Measurements from ENCODE around the gene NOXO1. TPM values are rescaled to one million over a fixed set of nuclear protein-coding genes. Genes with fewer than 3 reads are reported as not detected.

Gene NOXO1
- total RNA-seq (1 to 10 TPM in 1 of 5 experiments, under 1 TPM in 4; 0.24 to 1.3 (median 0.79) TPM), polyA plus RNA-seq (under 1 TPM; 0.17 to 0.29 TPM), total RNA-seq (0.81 reads per million)

GRCh38 chr16:1981398-1981836 lies at the start of gene NOXO1:
NOXO1 (minus strand) TSS chr16:1981469; CDS start chr16:1981179, 290 bp downstream.
- Mint-ChIP-seq H3K27ac (no peak within 1 kb of the TSS), H3K4me3 (peak within 1 kb of the TSS in 7 of 10 donors; percentile 23 to 83 (median 49)), H3K4me1 (peaks cover 0 to 26% (median 14%) of the 10 kb centered on the region in 7 donors), H3K36me3 (peaks cover 0 to 9% (median 6%) of the 10 kb centered on the region in 5 donors), H3K9me3 (no peaks in the 10 kb centered on the region), H3K27me3 (peaks cover 1 to 32% (median 8%) of the 10 kb centered on the region in 5 donors)
- Histone ChIP-seq H3K27ac (ENCODE audit: low read depth, low read length) (no peak within 1 kb of the TSS), H3K4me1 (ENCODE audit: control insufficient read depth in 2 of 2, insufficient read depth in 2 of 2, low read length in 2 of 2) (peaks cover 0 to 13% of the 10 kb centered on the region in 2 donors), H3K4me3 (ENCODE audit: low read length) (no peak within 1 kb of the TSS), H3K9me3 (ENCODE audit: control insufficient read depth in 2 of 3, low read length in 3 of 3) (no peaks in the 10 kb centered on the region), H3K27me3 (ENCODE audit: control insufficient read depth in 2 of 2, insufficient read depth in 2 of 2, low read length in 2 of 2) (peaks cover 0 to 3% of the 10 kb centered on the region in 2 donors), H3K36me3 (ENCODE audit: control insufficient read depth in 2 of 3, insufficient read depth in 3 of 3, low read length in 3 of 3) (peaks cover 0 to 35% (median 0%) of the 10 kb centered on the region in 3 experiments)
- no peak for DNase-seq
- CTCF ChIA-PET: no interaction called here
- intact Hi-C loops (cut with micrococcal nuclease): no loop called here
- ATAC-seq: no peak
- POLR2A ChIA-PET: interaction anchor here (1.1 to 11.4 kb wide), 4 partner anchors 10 to 20 kb away, joined by 4 to 61 read pairs (median 22); partner anchors contain the start of genes RPS2 and TBL3

- ATAC-seq: no peak
- Mint-ChIP-seq H3K9me3 (no peaks in the 10 kb centered on the region), H3K36me3 (no peaks in the 10 kb centered on the region), H3K27ac (no peak overlapping the region), H3K4me3 (no peak overlapping the region), H3K27me3 (peaks cover 0 to 26% (median 0%) of the 10 kb centered on the region in 5 donors), H3K4me1 (peaks cover 0 to 17% (median 10%) of the 10 kb centered on the region in 7 donors)
- no peaks in the 10 kb centered on the region for H3K36me3 ChIP-seq (ENCODE audit: control insufficient read depth in 2 of 3, insufficient read depth in 3 of 3, low read length in 3 of 3)
- no peak overlapping the region for H3K4me3 ChIP-seq (ENCODE audit: low read length)
- ChIA-PET CTCF (no interaction called here), POLR2A (interaction anchor here (0.5 kb wide), 1 partner anchor 107 kb away, joined by 3 read pairs; no protein-coding TSS in a partner anchor)
- H3K27ac ChIP-seq (ENCODE audit: low read depth, low read length): no peak overlapping the region
- intact Hi-C loops (cut with micrococcal nuclease): no loop called here
- peaks cover 3 to 5% of the 10 kb centered on the region in 2 donors for H3K4me1 ChIP-seq (ENCODE audit: control insufficient read depth in 2 of 2, insufficient read depth in 2 of 2, low read length in 2 of 2)
- H3K9me3 ChIP-seq (ENCODE audit: control insufficient read depth in 2 of 3, low read length in 3 of 3): no peaks in the 10 kb centered on the region
- DNase-seq: no peak
- H3K27me3 ChIP-seq (ENCODE audit: control insufficient read depth in 2 of 2, insufficient read depth in 2 of 2, low read length in 2 of 2): no peaks in the 10 kb centered on the region
Observed at GRCh38 chr16:2030036-2030435, 48.8 kb upstream of the NOXO1 start.

- H3K9me3 ChIP-seq (ENCODE audit: control insufficient read depth in 2 of 3, low read length in 3 of 3): no peaks in the 10 kb centered on the region
- no peaks in the 10 kb centered on the region for H3K36me3 ChIP-seq (ENCODE audit: control insufficient read depth in 2 of 3, insufficient read depth in 3 of 3, low read length in 3 of 3)
- no peak overlapping the region for H3K4me3 Mint-ChIP-seq
- peaks cover 2 to 16% (median 11%) of the 10 kb centered on the region in 7 donors for H3K4me1 Mint-ChIP-seq
- H3K27ac ChIP-seq (ENCODE audit: low read depth, low read length): no peak overlapping the region
- ChIA-PET POLR2A (interaction anchor here (0.5 to 0.7 kb wide), 2 partner anchors 108 to 1902 kb away, joined by 3 read pairs; no protein-coding TSS in a partner anchor), CTCF (no interaction called here)
- H3K4me3 ChIP-seq (ENCODE audit: low read length): no peak overlapping the region
- no peak for ATAC-seq
- H3K4me1 ChIP-seq (ENCODE audit: control insufficient read depth in 2 of 2, insufficient read depth in 2 of 2, low read length in 2 of 2): peaks cover 3 to 5% of the 10 kb centered on the region in 2 donors
- H3K27ac Mint-ChIP-seq: no peak overlapping the region
- H3K36me3 Mint-ChIP-seq: no peaks in the 10 kb centered on the region
- DNase-seq: no peak
- intact Hi-C loops (cut with micrococcal nuclease): no loop called here
- no peaks in the 10 kb centered on the region for H3K27me3 ChIP-seq (ENCODE audit: control insufficient read depth in 2 of 2, insufficient read depth in 2 of 2, low read length in 2 of 2)
- H3K9me3 Mint-ChIP-seq: peaks cover 0 to under 1% (median 0%) of the 10 kb centered on the region in 11 donors
- peaks cover 0 to 26% (median 0%) of the 10 kb centered on the region in 5 donors for H3K27me3 Mint-ChIP-seq
Observed at GRCh38 chr16:2029350-2029749, 48.1 kb upstream of the NOXO1 start.

GRCh38 chr16:2028620-2029220 lies 47.5 kb upstream of the NOXO1 start:
- Mint-ChIP-seq H3K36me3 (no peaks in the 10 kb centered on the region), H3K9me3 (peaks cover 0 to 2% (median 0%) of the 10 kb centered on the region in 11 donors), H3K27me3 (peaks cover 0 to 26% (median 0%) of the 10 kb centered on the region in 5 donors), H3K4me3 (no peak overlapping the region), H3K27ac (no peak overlapping the region), H3K4me1 (peaks cover 6 to 20% (median 15%) of the 10 kb centered on the region in 7 donors)
- Histone ChIP-seq H3K36me3 (ENCODE audit: control insufficient read depth in 2 of 3, insufficient read depth in 3 of 3, low read length in 3 of 3) (no peaks in the 10 kb centered on the region), H3K27ac (ENCODE audit: low read depth, low read length) (no peak overlapping the region), H3K27me3 (ENCODE audit: control insufficient read depth in 2 of 2, insufficient read depth in 2 of 2, low read length in 2 of 2) (no peaks in the 10 kb centered on the region), H3K4me1 (ENCODE audit: control insufficient read depth in 2 of 2, insufficient read depth in 2 of 2, low read length in 2 of 2) (peaks cover 4 to 12% of the 10 kb centered on the region in 2 donors), H3K9me3 (ENCODE audit: control insufficient read depth in 2 of 3, low read length in 3 of 3) (no peaks in the 10 kb centered on the region), H3K4me3 (ENCODE audit: low read length) (no peak overlapping the region)
- intact Hi-C loops (cut with micrococcal nuclease): no loop called here
- ChIA-PET POLR2A (interaction anchor here (0.7 to 2.3 kb wide), 2 partner anchors 112 to 1901 kb away, joined by 3 to 8 read pairs; no protein-coding TSS in a partner anchor), CTCF (no interaction called here)
- ATAC-seq (no peak), DNase-seq (no peak)

- ATAC-seq (no peak), DNase-seq (no peak)
- Histone ChIP-seq H3K4me1 (ENCODE audit: control insufficient read depth in 2 of 2, insufficient read depth in 2 of 2, low read length in 2 of 2) (peaks cover 9 to 17% of the 10 kb centered on the region in 2 donors), H3K27me3 (ENCODE audit: control insufficient read depth in 2 of 2, insufficient read depth in 2 of 2, low read length in 2 of 2) (no peaks in the 10 kb centered on the region), H3K9me3 (ENCODE audit: control insufficient read depth in 2 of 3, low read length in 3 of 3) (no peaks in the 10 kb centered on the region), H3K36me3 (ENCODE audit: control insufficient read depth in 2 of 3, insufficient read depth in 3 of 3, low read length in 3 of 3) (no peaks in the 10 kb centered on the region), H3K27ac (ENCODE audit: low read depth, low read length) (no peak overlapping the region), H3K4me3 (ENCODE audit: low read length) (no peak overlapping the region)
- peaks cover 10 to 25% (median 19%) of the 10 kb centered on the region in 7 donors for H3K4me1 Mint-ChIP-seq
- H3K9me3 Mint-ChIP-seq: peaks cover 0 to 2% (median 0%) of the 10 kb centered on the region in 11 donors
- no peak overlapping the region for H3K27ac Mint-ChIP-seq
- intact Hi-C loops (cut with micrococcal nuclease): no loop called here
- POLR2A ChIA-PET: interaction anchor here (1.3 to 2.3 kb wide), 3 partner anchors 19 to 127 kb away, joined by 3 to 8 read pairs (median 4); partner anchors contain the start of genes NTHL1 and TSC2
- CTCF ChIA-PET: interaction anchor here (1.1 kb wide), 1 partner anchor 18 kb away, joined by 3 read pairs; no protein-coding TSS in a partner anchor
- peak overlapping the region in 9 of 10 donors; percentile 71 to 84 (median 78) for H3K4me3 Mint-ChIP-seq
- peaks cover 0 to 26% (median 0%) of the 10 kb centered on the region in 5 donors for H3K27me3 Mint-ChIP-seq
- H3K36me3 Mint-ChIP-seq: no peaks in the 10 kb centered on the region
Observed at GRCh38 chr16:2028146-2028545, 46.9 kb upstream of the NOXO1 start.

- Histone ChIP-seq H3K27ac (ENCODE audit: low read depth, low read length) (peak overlapping the region; percentile 14), H3K27me3 (ENCODE audit: control insufficient read depth in 2 of 2, insufficient read depth in 2 of 2, low read length in 2 of 2) (no peaks in the 10 kb centered on the region), H3K4me3 (ENCODE audit: low read length) (peak overlapping the region; percentile 37), H3K9me3 (ENCODE audit: control insufficient read depth in 2 of 3, low read length in 3 of 3) (no peaks in the 10 kb centered on the region), H3K4me1 (ENCODE audit: control insufficient read depth in 2 of 2, insufficient read depth in 2 of 2, low read length in 2 of 2) (peaks cover 14 to 20% of the 10 kb centered on the region in 2 donors), H3K36me3 (ENCODE audit: control insufficient read depth in 2 of 3, insufficient read depth in 3 of 3, low read length in 3 of 3) (no peaks in the 10 kb centered on the region)
- ATAC-seq (peak; percentile 3), DNase-seq (peak in 2 of 9 donors; percentile 18 to 23)
- H3K27ac Mint-ChIP-seq: peak overlapping the region in 2 of 9 donors; percentile 73 to 77
- peaks cover 0 to 34% (median 4%) of the 10 kb centered on the region in 5 donors for H3K27me3 Mint-ChIP-seq
- POLR2A ChIA-PET: interaction anchor here (1.3 to 2.3 kb wide), 3 partner anchors 20 to 127 kb away, joined by 3 to 8 read pairs (median 4); partner anchors contain the start of genes NTHL1 and TSC2
- H3K4me1 Mint-ChIP-seq: peaks cover 13 to 30% (median 23%) of the 10 kb centered on the region in 7 donors
- intact Hi-C loops (cut with micrococcal nuclease): no loop called here
- H3K4me3 Mint-ChIP-seq: peak overlapping the region; percentile 71 to 87 (median 78)
- H3K36me3 Mint-ChIP-seq: no peaks in the 10 kb centered on the region
- H3K9me3 Mint-ChIP-seq: peaks cover 0 to 4% (median 0%) of the 10 kb centered on the region in 11 donors
- CTCF ChIA-PET: interaction anchor here (1.1 kb wide), 1 partner anchor 19 kb away, joined by 3 read pairs; no protein-coding TSS in a partner anchor
Observed at GRCh38 chr16:2027024-2028010, 46.0 kb upstream of the NOXO1 start.

Data from naive thymus-derived CD4-positive, alpha-beta T cell (primary cell).